CD4-positive, alpha-beta T cell treated with Interleukin-4 for 1 hour (primary cell): ENCODE data around the gene TRIM34.
"Not testable (repeated sequence)": the region's sequence is repeated elsewhere in the genome, so short reads cannot be mapped to it uniquely, and the experiment has no call there.

Source experiments
- DNase-seq, 2 donors: peaks; one replicate each; pipeline ENCODE4 v3.0.0-alpha.2; 2020 to 2022

Gene TRIM34

GRCh38 chr11:5622802-5623201, 2.0 kb upstream of the TRIM34 start:
- DNase-seq: no peak

- DNase-seq: no peak
These were observed 480 bp downstream of the TRIM34 start for GRCh38 chr11:5625281-5625680.

DNA sequence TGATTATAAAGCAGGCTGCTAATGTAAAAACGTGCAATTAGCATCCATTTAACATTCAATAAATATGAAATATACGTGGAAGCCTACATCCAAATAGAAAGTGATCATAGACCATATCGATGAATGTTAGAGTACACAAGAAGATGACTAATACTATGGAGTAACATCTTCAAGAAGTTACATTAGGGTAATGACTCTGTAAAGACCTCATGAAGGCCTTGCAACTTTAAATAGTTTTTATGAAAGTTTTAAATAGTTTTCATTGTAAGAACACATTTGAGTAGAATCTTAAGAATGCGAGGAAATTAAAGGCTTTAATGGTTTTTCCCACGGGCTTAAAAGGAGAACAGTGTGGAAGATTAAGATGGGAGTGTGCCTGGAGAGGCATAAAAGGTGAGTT, 1.4 kb downstream of the TRIM34 start:
- no peak for DNase-seq

DNA sequence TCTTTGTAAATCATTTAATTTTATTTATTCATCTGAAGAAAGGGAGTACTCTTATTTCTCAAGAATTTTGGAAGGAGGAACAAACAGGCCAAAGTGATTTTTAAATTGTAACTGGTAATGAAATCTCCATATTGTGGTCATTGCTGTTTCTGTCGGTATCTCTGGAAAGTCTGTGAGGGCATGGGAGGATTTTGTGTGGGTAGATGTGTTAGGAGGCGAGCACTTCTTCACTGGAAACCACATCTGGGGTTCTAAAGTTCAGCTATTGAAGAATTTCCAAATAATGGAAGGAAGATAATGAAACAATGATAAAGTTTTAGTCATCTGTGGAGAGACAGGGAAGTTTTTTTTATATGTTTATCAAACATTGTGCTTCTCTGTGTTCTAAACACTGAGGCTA, 6.6 kb downstream of the TRIM34 start:
- DNase-seq: no peak

- no peak for DNase-seq
These were observed 7.3 kb downstream of the TRIM34 start for GRCh38 chr11:5631969-5632635.

GRCh38 chr11:5639953-5640352, 15.2 kb downstream of the TRIM34 start:
- DNase-seq: no peak

DNA sequence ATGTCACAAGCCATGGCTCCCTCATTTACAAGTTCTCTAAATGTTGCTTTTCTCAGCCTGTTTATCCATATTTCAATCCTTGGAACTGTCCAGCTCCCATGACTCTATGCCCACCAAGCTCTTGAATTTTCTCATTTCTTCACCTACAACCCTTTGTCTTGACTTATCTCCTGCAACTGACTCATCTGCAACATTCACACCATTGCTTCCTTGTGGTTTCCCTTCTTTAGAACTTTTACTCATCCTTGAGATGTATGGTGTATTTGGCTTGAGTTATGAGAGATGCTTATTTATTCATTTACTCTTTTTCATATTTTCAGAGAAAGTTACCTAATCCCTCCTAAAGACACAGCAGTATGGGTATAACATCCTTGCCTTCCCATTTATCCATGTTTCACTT, 18.8 kb downstream of the TRIM34 start:
- no peak for DNase-seq

- no peak for DNase-seq
These were observed 21.3 kb downstream of the TRIM34 start for GRCh38 chr11:5646139-5646538.

DNA sequence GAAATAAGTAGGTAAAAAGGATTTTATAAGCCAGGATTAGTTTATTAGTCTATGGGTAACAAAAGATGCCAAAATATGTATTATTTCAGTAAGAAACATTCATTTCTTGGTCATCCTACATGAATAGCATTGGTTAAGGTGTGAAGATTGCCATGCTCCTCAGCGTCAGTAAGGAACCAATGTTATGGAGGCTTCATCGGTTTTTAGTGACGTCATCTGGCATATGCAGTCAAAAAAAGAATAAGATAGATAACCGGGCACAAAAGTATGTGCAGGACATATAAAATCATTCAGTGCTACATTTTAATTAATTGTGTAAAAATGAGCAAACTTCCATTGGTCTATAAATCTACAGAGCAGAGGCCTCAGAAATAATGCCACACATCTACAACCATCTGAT, 30.7 kb downstream of the TRIM34 start:
- DNase-seq: no peak

DNA sequence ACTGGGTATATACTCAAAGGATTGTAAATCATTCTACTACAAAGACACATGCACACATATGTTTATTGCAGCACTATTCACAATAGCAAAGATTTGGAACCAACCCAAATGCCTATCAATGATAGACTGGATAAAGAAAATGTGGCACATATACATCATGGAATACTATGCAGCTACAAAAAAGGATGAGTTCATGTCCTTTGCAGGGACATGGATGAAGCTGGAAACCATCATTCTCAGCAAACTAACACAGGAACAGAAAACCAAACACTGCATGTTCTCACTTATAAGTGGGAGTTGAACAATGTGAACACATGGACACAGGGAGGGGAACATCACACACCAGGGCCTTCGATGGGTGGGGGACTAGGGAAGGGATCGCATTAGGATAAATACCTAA, 32.2 kb downstream of the TRIM34 start:
- DNase-seq: not testable (repeated sequence)

- DNase-seq: no peak
These were observed 33.5 kb downstream of the TRIM34 start for GRCh38 chr11:5658318-5658717.

DNA sequence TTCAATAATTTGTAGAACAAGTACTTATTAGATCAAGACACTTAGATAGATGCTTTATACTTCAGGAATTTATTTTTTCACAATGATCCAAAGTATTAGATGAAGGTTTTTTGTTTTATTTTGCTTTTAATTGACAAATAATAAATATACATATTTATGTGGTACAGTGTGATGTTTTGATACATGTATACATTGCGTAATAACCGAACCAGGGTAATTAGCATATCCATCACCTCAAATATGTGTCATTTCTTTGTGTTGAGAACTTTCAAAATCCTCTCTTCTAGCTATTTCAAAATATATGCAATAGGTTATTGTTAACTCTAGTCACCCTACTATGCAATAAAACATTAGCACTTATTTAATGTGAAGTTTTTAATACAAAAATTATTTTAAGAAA, 38.7 kb downstream of the TRIM34 start:
- DNase-seq: no peak

- no peak for DNase-seq
These were observed 40.3 kb downstream of the TRIM34 start for GRCh38 chr11:5665051-5665570.

- DNase-seq: no peak
These were observed 41.1 kb downstream of the TRIM34 start for GRCh38 chr11:5665746-5666401.

DNA sequence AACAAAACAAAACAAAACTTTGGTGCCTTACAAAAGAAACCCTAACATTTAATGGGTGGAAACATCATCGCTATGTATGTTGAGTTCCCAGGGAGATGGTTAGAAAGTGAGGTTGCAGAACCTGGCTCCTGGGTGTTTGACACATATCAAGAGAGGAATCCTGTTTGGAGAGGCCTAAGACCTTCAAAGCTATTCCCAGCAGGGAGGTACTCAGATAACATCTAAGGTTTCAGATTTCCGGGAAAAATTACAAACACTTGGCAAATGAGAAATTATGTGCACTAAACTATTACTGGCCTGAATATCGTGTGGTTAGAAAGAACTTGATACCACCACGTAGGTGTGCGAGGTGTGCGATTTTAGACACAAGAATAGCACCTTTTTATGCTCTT, 41.6 kb downstream of the TRIM34 start:
- no peak for DNase-seq

- no peak for DNase-seq
These were observed 47.0 kb downstream of the TRIM34 start for GRCh38 chr11:5671831-5672230.

GRCh38 chr11:5674391-5674790, 49.6 kb downstream of the TRIM34 start:
- DNase-seq: no peak

GRCh38 chr11:5679811-5680210, 55.0 kb downstream of the TRIM34 start:
- no peak for DNase-seq

DNA sequence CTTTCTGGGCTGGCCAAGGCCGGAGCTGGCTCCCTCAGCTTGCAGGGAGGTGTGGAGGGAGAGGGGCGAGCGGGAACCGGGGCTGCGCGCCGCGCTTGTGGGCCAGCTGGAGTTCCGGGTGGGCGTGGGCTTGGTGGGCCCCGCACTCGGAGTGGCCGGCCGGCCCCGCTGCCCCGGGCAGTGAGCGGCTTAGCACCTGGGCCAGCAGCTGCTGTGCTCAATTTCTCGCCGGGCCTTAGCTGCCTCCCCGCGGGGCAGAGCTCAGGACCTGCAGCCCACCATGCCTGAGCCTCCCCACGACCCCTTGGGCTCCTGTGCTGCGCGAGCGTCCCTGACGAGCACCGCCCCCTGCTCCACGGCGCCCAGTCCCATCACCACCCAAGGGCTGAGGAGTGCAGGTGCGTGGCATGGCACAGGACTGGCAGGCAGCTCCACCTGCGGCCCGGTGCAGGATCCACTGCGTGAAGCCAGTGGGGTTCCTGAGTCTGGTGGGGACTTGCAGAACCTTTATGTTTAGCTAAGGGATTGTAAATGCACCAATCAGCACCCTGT, 58.2 kb downstream of the TRIM34 start:
- DNase-seq: not testable (repeated sequence)

DNA sequence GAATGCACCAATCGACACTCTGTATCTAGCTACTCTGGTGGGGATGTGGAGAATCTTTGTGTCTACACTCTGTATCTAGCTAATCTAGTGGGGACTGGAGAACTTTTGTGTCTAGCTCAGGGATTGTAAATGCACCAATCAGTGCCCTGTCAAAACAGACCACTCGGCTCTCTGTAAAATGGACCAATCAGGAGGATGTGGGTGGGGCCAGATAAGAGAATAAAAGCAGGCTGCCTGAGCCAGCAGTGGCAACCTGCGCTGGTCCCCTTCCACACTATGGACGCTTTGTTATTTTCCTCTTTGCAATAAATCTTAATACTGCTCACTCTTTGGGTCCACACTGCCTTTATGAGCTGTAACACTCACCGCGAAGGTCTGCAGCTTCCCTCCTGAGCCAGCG, 58.8 kb downstream of the TRIM34 start:
- peak; percentile 63 to 65 for DNase-seq

DNA sequence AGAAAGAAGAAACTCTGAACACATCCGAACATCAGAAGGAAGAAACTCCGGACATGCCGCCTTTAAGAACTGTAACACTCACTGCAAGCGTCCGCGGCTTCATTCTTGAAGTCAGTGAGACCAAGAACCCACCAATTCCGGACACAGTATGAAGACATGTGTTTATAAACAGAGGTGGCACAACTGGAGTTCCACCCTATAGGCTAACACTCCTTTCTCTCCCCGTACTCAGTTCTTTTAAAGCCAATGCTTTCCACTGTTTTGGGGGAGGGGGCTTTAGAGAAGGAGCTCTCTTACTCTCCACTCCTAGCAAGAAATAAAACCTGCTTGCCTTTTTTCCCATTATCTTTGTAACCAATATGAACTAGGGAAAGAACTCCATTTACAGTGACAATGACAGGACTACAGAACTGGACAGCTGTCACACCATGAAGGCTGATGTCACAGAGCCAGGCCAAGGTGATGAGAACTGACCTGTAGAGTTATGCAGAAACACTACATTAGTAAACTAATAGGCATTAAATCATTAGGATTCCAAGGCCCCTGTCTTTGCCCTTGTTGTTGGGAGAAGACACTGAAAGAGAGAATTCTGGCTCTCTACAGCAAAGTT, 59.3 kb downstream of the TRIM34 start:
- DNase-seq: no peak

GRCh38 chr11:5684646-5685362, 60.0 kb downstream of the TRIM34 start, which contains the start of gene TRIM5:
TSS of gene TRIM5 (minus strand) at chr11:5685074. CDS start at chr11:5680177, 4,897 bp downstream.
- DNase-seq: peak; percentile 81 to 84

GRCh38 chr11:5686426-5686825, 61.6 kb downstream of the TRIM34 start:
- DNase-seq: no peak
